Esophagus muscularis mucosa (tissue), 3 donors: ENCODE results near the gene GATAD1.

ENCODE experiments used
- CTCF ChIP-seq, 3 experiments: fragments of 200-600 bp in 2 of 3; fragments of 450-650 bp in 1 of 3; sonication (generic) in 2 of 3; IDR thresholded peaks; one replicate each; pipeline ENCODE4 v1.5.1; 2017 to 2019; ENCODE audit warnings: antibody characterized with exemption in 3 of 3, mild to moderate bottlenecking in 2 of 3, moderate library complexity in 1 of 3
- POLR2A ChIP-seq: fragments of 450-650 bp; IDR thresholded peaks from one replicate; pipeline ENCODE4 v1.6.1; 2017; ENCODE audit warnings: antibody characterized with exemption, moderate library complexity, mild to moderate bottlenecking, low read depth
- POLR2AphosphoS5 ChIP-seq, 2 donors: sonication (generic); formaldehyde crosslinking; IDR thresholded peaks; one replicate each; pipeline ENCODE4 v1.6.1; 2017; ENCODE audit warnings: antibody characterized with exemption in 2 of 2

GRCh38 chr7:92506363-92506762, 59.1 kb downstream of the GATAD1 start:
- TF ChIP-seq POLR2AphosphoS5 (IDR thresholded peaks at IDR 0.05): no peak
- TF ChIP-seq CTCF (IDR thresholded peaks at IDR 0.05): no peak
- no peak for TF ChIP-seq POLR2A
